HG03066 (cell line): Measurements from ENCODE around the gene DRC7.

Experiments used
- ATAC-seq: cut with Tn5 transposase; IDR thresholded peaks from one replicate; pipeline ENCODE4 v1.9.1; 2021; ENCODE audit warnings: low read depth; ENCODE audit not compliant: unreplicated experiment

DRC7 gene

GRCh38 chr16:57758331-57759117 lies 63.9 kb downstream of the DRC7 start:
- no peak for ATAC-seq

GRCh38 chr16:57759131-57759530 lies 64.5 kb downstream of the DRC7 start:
- ATAC-seq = no peak

GRCh38 chr16:57759541-57760356 lies 65.1 kb downstream of the DRC7 start:
- no peak for ATAC-seq

GRCh38 chr16:57760357-57761160 lies 66.0 kb downstream of the DRC7 start:
- no peak for ATAC-seq

- no peak for ATAC-seq
Measured at GRCh38 chr16:57761301-57761700, 66.7 kb downstream of the DRC7 start.

- no peak for ATAC-seq
Measured at GRCh38 chr16:57761957-57762356, 67.4 kb downstream of the DRC7 start.

- no peak for ATAC-seq
Measured at GRCh38 chr16:57762365-57763040, 67.9 kb downstream of the DRC7 start.

GRCh38 chr16:57763285-57764005 lies 68.8 kb downstream of the DRC7 start:
- ATAC-seq = no peak

- ATAC-seq = no peak
Measured at GRCh38 chr16:57764006-57764340, 69.4 kb downstream of the DRC7 start.

- no peak for ATAC-seq
Measured at GRCh38 chr16:57764341-57765159, 69.9 kb downstream of the DRC7 start.

GRCh38 chr16:57765160-57765728 lies 70.6 kb downstream of the DRC7 start:
- ATAC-seq = no peak

- ATAC-seq = no peak
Measured at GRCh38 chr16:57766714-57767348, 72.2 kb downstream of the DRC7 start.

- ATAC-seq = no peak
Measured at GRCh38 chr16:57769541-57770145, 75.0 kb downstream of the DRC7 start.

GRCh38 chr16:57770361-57770760 lies 75.8 kb downstream of the DRC7 start:
- no peak for ATAC-seq

GRCh38 chr16:57771141-57771785 lies 76.7 kb downstream of the DRC7 start:
- no peak for ATAC-seq

GRCh38 chr16:57773019-57773418 lies 78.4 kb downstream of the DRC7 start:
- ATAC-seq = no peak

- ATAC-seq = no peak
Measured at GRCh38 chr16:57773655-57774295, 79.2 kb downstream of the DRC7 start.
